OCI-LY1 (cell line): ENCODE measurements around the gene GATA6.

Experiments used
- H2AFZ ChIP-seq: fragments of 200-600 bp; sonication (generic), shearing (Covaris generic); 2 replicates; pipeline ENCODE4 v1.6.0; 2014; ENCODE audit warnings: antibody characterized with exemption, mild to moderate bottlenecking, low read length
- H3F3A ChIP-seq: fragments of 200-600 bp; sonication (generic), shearing (Covaris generic); 2 replicates; pipeline ENCODE4 v1.6.0; 2014; ENCODE audit warnings: mild to moderate bottlenecking, antibody characterized with exemption, low read length, moderate library complexity; ENCODE audit not compliant: insufficient read depth
- H3K27ac ChIP-seq: fragments of 200-600 bp; sonication (generic); 2 replicates; pipeline ENCODE4 v1.5.1; 2014; ENCODE audit warnings: low read length, mixed run types, mild to moderate bottlenecking, low read depth; ENCODE audit not compliant: poor library complexity, severe bottlenecking
- H3K27me3 ChIP-seq: fragments of 200-600 bp; sonication (generic); 2 replicates; pipeline ENCODE4 v1.6.0; 2014; ENCODE audit warnings: antibody characterized with exemption, mild to moderate bottlenecking, low read length, moderate library complexity; ENCODE audit not compliant: insufficient read depth
- H3K36me3 ChIP-seq: fragments of 200-600 bp; sonication (generic); 2 replicates; pipeline ENCODE4 v1.6.1; 2014; ENCODE audit warnings: mild to moderate bottlenecking, antibody characterized with exemption, low read length, moderate library complexity, mixed read lengths; ENCODE audit not compliant: insufficient read depth
- H3K4me1 ChIP-seq: fragments of 200-600 bp; sonication (generic); 2 replicates; pipeline ENCODE4 v1.5.1; 2014; ENCODE audit warnings: mild to moderate bottlenecking, low read length, moderate library complexity; ENCODE audit not compliant: insufficient read depth, severe bottlenecking
- H3K4me2 ChIP-seq: fragments of 200-600 bp; sonication (generic), shearing (Covaris generic); 2 replicates; pipeline ENCODE4 v1.6.1; 2014; ENCODE audit warnings: low read length
- H3K4me3 ChIP-seq: fragments of 200-600 bp; sonication (generic); 2 replicates; pipeline ENCODE4 v1.5.1; 2014; ENCODE audit warnings: low read length, low read depth, mild to moderate bottlenecking, mixed read lengths; ENCODE audit not compliant: poor library complexity, severe bottlenecking
- H3K79me2 ChIP-seq: fragments of 200-600 bp; shearing (Covaris generic); 2 replicates; pipeline ENCODE4 v1.6.1; 2016; ENCODE audit warnings: mixed run types, low read length, mixed read lengths; ENCODE audit not compliant: insufficient read depth
- H3K9ac ChIP-seq: fragments of 200-600 bp; sonication (generic), shearing (Covaris generic); 2 replicates; pipeline ENCODE4 v1.6.1; 2014; ENCODE audit warnings: mild to moderate bottlenecking, low read length, mixed read lengths
- H3K9me2 ChIP-seq: fragments of 200-600 bp; sonication (generic), shearing (Covaris generic); 2 replicates; pipeline ENCODE4 v1.6.1; 2014; ENCODE audit warnings: low read depth, mild to moderate bottlenecking, low read length, mixed read lengths
- H3K9me3 ChIP-seq: fragments of 200-600 bp; shearing (Covaris generic); 2 replicates; pipeline ENCODE4 v1.6.1; 2014; ENCODE audit warnings: low read length, mixed read lengths
- H4K20me1 ChIP-seq: fragments of 200-600 bp; sonication (generic), shearing (Covaris generic); 2 replicates; pipeline ENCODE4 v1.6.0; 2016; ENCODE audit warnings: mild to moderate bottlenecking, low read length; ENCODE audit not compliant: insufficient read depth
- EZH2 ChIP-seq: fragments of 200-600 bp; sonication (generic), shearing (Covaris generic); IDR thresholded peaks from 2 replicates; pipeline ENCODE4 v1.8.0; 2017; ENCODE audit warnings: borderline replicate concordance, mixed run types, mild to moderate bottlenecking, antibody characterized with exemption, low read length, moderate library complexity, mixed read lengths
- TF ChIP-seq, protein P1 (sequence below): fragments of 200-600 bp; sonication (generic), shearing (Covaris generic); IDR thresholded peaks from 2 replicates; pipeline ENCODE4 v1.5.1; 2017; ENCODE audit warnings: mild to moderate bottlenecking, antibody characterized with exemption, low read length, moderate library complexity, mixed read lengths

Gene GATA6

GRCh38 chr18:22211657-22212056 lies 42.3 kb downstream of the GATA6 start:
- H3K9ac ChIP-seq: no peak overlapping the region
- H3K27ac ChIP-seq: no peak overlapping the region
- H3K4me1 ChIP-seq: no peaks in the 10 kb centered on the region
- no peak overlapping the region for H2AFZ ChIP-seq
- no peaks in the 10 kb centered on the region for H4K20me1 ChIP-seq
- no peak overlapping the region for H3K4me2 ChIP-seq
- H3K79me2 ChIP-seq: no peaks in the 10 kb centered on the region
- no peaks in the 10 kb centered on the region for H3K9me3 ChIP-seq
- H3K9me2 ChIP-seq: no peaks in the 10 kb centered on the region
- no peak overlapping the region for H3K4me3 ChIP-seq
- H3F3A ChIP-seq: no peaks in the 10 kb centered on the region
- TF ChIP-seq EZH2: no peak
- TF ChIP-seq, protein P1, sequence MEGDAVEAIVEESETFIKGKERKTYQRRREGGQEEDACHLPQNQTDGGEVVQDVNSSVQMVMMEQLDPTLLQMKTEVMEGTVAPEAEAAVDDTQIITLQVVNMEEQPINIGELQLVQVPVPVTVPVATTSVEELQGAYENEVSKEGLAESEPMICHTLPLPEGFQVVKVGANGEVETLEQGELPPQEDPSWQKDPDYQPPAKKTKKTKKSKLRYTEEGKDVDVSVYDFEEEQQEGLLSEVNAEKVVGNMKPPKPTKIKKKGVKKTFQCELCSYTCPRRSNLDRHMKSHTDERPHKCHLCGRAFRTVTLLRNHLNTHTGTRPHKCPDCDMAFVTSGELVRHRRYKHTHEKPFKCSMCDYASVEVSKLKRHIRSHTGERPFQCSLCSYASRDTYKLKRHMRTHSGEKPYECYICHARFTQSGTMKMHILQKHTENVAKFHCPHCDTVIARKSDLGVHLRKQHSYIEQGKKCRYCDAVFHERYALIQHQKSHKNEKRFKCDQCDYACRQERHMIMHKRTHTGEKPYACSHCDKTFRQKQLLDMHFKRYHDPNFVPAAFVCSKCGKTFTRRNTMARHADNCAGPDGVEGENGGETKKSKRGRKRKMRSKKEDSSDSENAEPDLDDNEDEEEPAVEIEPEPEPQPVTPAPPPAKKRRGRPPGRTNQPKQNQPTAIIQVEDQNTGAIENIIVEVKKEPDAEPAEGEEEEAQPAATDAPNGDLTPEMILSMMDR: no peak
- H3K36me3 ChIP-seq: no peaks in the 10 kb centered on the region
- no peaks in the 10 kb centered on the region for H3K27me3 ChIP-seq

DNA sequence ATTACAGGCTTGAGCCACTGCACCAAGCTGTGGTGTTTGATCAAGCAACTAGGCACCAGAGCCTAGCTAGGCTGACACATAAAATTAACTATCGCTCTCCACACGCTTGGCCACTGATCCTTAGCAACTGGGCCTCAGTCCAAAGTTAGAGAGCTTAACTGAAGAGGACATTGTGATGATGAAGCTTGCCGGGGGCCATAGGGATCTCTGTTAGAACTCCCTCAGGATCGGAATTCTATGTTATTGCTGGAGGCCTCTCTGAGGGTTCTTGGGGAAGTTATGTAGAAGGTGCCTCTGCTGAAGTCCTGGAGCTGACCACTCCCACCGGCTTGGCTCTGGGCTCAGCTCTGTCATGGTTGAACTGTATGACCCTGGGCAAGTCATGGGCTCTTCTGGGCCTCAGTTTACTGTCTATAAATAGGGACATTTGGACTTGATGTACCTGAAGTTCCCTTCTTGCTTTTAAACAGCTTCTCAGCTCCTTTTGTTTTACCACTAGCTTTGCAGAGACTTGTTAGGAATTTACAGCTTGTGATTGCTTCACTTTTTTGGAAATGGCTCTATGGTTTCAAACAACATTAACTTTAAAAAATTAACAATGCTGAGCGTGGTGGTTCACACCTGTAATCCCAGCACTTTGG lies 44.1 kb downstream of the GATA6 start:
- Histone ChIP-seq H3K36me3 (no peaks in the 10 kb centered on the region), H3F3A (no peaks in the 10 kb centered on the region), H2AFZ (no peak overlapping the region), H3K9me2 (no peaks in the 10 kb centered on the region), H3K9me3 (no peaks in the 10 kb centered on the region), H3K4me1 (no peaks in the 10 kb centered on the region), H3K9ac (no peak overlapping the region), H3K79me2 (no peaks in the 10 kb centered on the region), H3K27me3 (no peaks in the 10 kb centered on the region), H4K20me1 (no peaks in the 10 kb centered on the region), H3K4me3 (no peak overlapping the region), H3K4me2 (no peak overlapping the region), H3K27ac (no peak overlapping the region)
- TF ChIP-seq, protein P1: no peak
- TF ChIP-seq EZH2: no peak

DNA sequence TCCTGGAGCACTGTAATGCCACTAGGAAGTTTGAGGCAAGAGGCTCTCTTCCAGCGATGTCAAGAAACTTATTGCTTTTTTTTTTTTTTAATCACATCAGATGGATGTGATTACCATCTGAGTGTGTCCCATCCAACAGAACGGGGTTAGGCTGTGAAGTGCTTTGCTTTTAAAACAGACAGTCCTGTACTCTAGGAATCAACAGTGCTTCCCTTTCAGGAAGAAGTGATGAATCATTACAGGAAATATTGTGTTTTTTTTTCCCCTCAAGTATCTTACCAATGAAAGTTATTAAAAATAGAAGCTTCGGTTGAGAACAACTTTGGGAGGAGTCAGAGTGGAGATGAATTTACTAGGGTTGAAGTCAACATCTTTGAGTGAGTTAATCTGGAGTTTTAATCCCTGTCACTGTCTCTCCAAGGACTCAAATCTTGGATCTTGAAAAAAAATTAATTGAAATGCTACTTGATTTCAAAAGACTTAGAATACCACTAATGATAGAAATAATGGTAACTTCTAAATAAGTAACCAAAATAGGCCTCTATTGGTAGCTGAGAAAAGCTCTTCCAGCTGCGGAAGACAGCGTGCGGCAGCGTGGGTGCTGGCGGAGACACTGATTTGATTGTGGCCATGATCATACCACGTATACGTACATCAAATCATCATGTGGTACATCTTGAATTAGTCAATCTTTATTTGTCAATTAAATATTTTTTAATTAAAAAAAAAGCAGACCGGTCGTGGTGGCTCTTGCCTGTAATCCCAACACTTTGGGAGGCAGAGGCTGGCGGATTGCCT lies 45.5 kb downstream of the GATA6 start:
- Histone ChIP-seq H3K4me2 (no peak overlapping the region), H3F3A (no peaks in the 10 kb centered on the region), H3K27me3 (no peaks in the 10 kb centered on the region), H3K4me1 (no peaks in the 10 kb centered on the region), H3K4me3 (no peak overlapping the region), H3K9me2 (no peaks in the 10 kb centered on the region), H2AFZ (no peak overlapping the region), H3K36me3 (no peaks in the 10 kb centered on the region), H3K27ac (no peak overlapping the region), H4K20me1 (no peaks in the 10 kb centered on the region), H3K9me3 (no peaks in the 10 kb centered on the region), H3K9ac (no peak overlapping the region), H3K79me2 (no peaks in the 10 kb centered on the region)
- no peak for TF ChIP-seq EZH2
- TF ChIP-seq, protein P1: no peak
